Heart left ventricle (tissue), 16 donors: ENCODE results near the gene FTO. TPM values are rescaled to one million over a fixed set of nuclear protein-coding genes. Genes with fewer than 3 reads are reported as not detected.

ENCODE experiments used
- ATAC-seq, 4 donors: fragments of 200-7000 bp; cut with Tn5 transposase; one replicate each; pipeline ENCODE4 v1.9.1; 2020 to 2022; ENCODE audit warnings: moderate library complexity in 4 of 4, mild to moderate bottlenecking in 3 of 4, moderate number of reproducible peaks in 1 of 4
- DNase-seq, 5 donors: peaks; one replicate each; pipeline ENCODE4 v3.0.0-alpha.2; 2020
- H3K27ac ChIP-seq, 12 donors: fragments of 200-600 bp; sonication (generic) in 4 of 12; one replicate each; pipeline versions ENCODE4 v1.5.0 to v1.8.0; 2016 to 2022; ENCODE audit warnings: mild to moderate bottlenecking in 2 of 12
- H3K27me3 ChIP-seq, 9 donors: fragments of 200-600 bp; sonication (generic) in 2 of 9; one replicate each; pipeline versions ENCODE4 v1.5.1 to v1.8.0; 2016 to 2022; ENCODE audit warnings: mild to moderate bottlenecking in 3 of 9
- H3K36me3 ChIP-seq, 9 donors: fragments of 200-600 bp; sonication (generic) in 2 of 9; one replicate each; pipeline versions ENCODE4 v1.5.0 to v1.8.0; 2018 to 2022; ENCODE audit warnings: mild to moderate bottlenecking in 2 of 9
- H3K4me1 ChIP-seq, 12 donors: fragments of 200-600 bp; sonication (generic) in 4 of 12; one replicate each; pipeline versions ENCODE4 v1.5.0 to v1.8.0; 2016 to 2022; ENCODE audit warnings: mild to moderate bottlenecking in 3 of 12
- H3K4me3 ChIP-seq, 12 donors: fragments of 200-600 bp; sonication (generic) in 4 of 12; one replicate each; pipeline versions ENCODE4 v1.5.0 to v1.8.0; 2017 to 2022; ENCODE audit warnings: mild to moderate bottlenecking in 9 of 12, moderate library complexity in 4 of 12
- H3K9me3 ChIP-seq, 12 donors: fragments of 200-600 bp; sonication (generic) in 4 of 12; one replicate each; pipeline versions ENCODE4 v1.5.0 to v1.8.0; 2016 to 2022; ENCODE audit warnings: mild to moderate bottlenecking in 1 of 12
- CTCF ChIP-seq, 12 donors: fragments of 200-600 bp; sonication (generic) in 4 of 12; IDR thresholded peaks; one replicate each; pipeline versions ENCODE4 v1.5.0 to v1.8.0; 2018 to 2022; ENCODE audit warnings: antibody characterized with exemption in 12 of 12, mild to moderate bottlenecking in 5 of 12
- POLR2A ChIP-seq, 2 donors: fragments of 450-650 bp; IDR thresholded peaks; one replicate each; pipeline ENCODE4 v1.6.1; 2017; ENCODE audit warnings: antibody characterized with exemption in 2 of 2, mild to moderate bottlenecking in 2 of 2, moderate library complexity in 2 of 2
- WGBS, 4 donors: extraction: QIAGEN DNeasy Blood & Tissue Kit in 2 of 4; methylation state at CpG; one replicate each; pipeline versions ENCODE4 v1.1.5 to v1.1.7; 2013 to 2018; 5-methylcytosine and 5-hydroxymethylcytosine counted together
- intact Hi-C, 10 donors: fragments of 100-400 bp; cut with DNase I; formaldehyde crosslinking; loops; one replicate each; pipeline versions ENCODE4 v1.11.1 to v1.14.2; 2022
- polyA plus RNA-seq, 2 donors: library from polyadenylated mRNA; stranded (reverse); fragments of 200-250 nt; gene quantifications; one replicate each; pipeline ENCODE4 v1.2.3, GENCODE V29; 2013
- total RNA-seq, 9 donors: library from RNA; depleted of rRNA in 2 of 9; stranded (reverse); fragments of >200 nt in 2 of 9; fragmentation: NEBNext Ultra II Directional in 3 of 9; extraction: Animal tissue kit (Norgen Biotek cat#: 25700) in 3 of 9; gene quantifications; one replicate each; pipeline versions ENCODE4 v1.1.0 to v1.2.4, GENCODE V29; 2016 to 2023
- donor health status: ischemic (EF 13 %, LVEDD 7.1; RV severe dilation, severe dysfunction).
- donor health status: healthy with polysubstance abuse.
- donor health status: DM: no; HTN: yes; CAD: no.
- donor health status: DM: no; HTN: no; CAD: no.
- donor health status: ischemic (EF 25% LVEDD 6.9; RV normal size, moderate dysfunction).
- donor health status: ischemic (EF 25% LVEDD 5.7; RV mildly dilated, moderate dysfunction).
- donor health status: healthy.
- donor health status: DM: yes; HTN: yes; CAD: no.
- donor health status: ischemic (EF 35%, LVEDD 5.7; RV mildly dilated, moderate dysfunction).
- donor health status: nonischemic (EF 11% LVEDD 7.7; RV severe dilation, severe dysfunction).
- donor health status: DM: yes; HTN: yes; CAD: no.
- donor health status: PGD.
- donor health status: ischemic (EF 29% LVEDD 5.4; RV normal size, mild dysfunction).
- donor health status: nonischemic (EF 23%, LVEDD 6.1; RV moderate dilation, normal function).

Gene FTO
- total and polyA plus RNA-seq, 11 donors = 11.8 to 105 (median 86.8) TPM

- ATAC-seq = no peak
- no peak for TF ChIP-seq POLR2A (IDR thresholded peaks at IDR 0.05)
- no peak for TF ChIP-seq CTCF (IDR thresholded peaks at IDR 0.05)
Measured at GRCh38 chr16:53848277-53848942, 144.5 kb downstream of the FTO start.

GRCh38 chr16:53848950-53849349 is 145.0 kb downstream of the FTO start:
- TF ChIP-seq CTCF (IDR thresholded peaks at IDR 0.05) = no peak
- peaks cover 0 to 3% (median 0%) of the 10 kb centered on the region in 12 donors for H3K9me3 ChIP-seq
- no peak for DNase-seq
- no peak overlapping the region for H3K4me3 ChIP-seq
- no peak overlapping the region for H3K27ac ChIP-seq
- no peak for ATAC-seq
- peaks cover 0 to 20% (median 0%) of the 10 kb centered on the region in 12 donors for H3K4me1 ChIP-seq
- intact Hi-C loops = no loop called here
- 95 to 100% (median 99%) methylated on average over 1 of the region's 1 CpG for WGBS, 4 donors
- peaks cover 0 to 34% (median 6%) of the 10 kb centered on the region in 9 donors for H3K36me3 ChIP-seq
- no peaks in the 10 kb centered on the region for H3K27me3 ChIP-seq

More at GRCh38 chr16:53848277-53848942, 144.5 kb downstream of the FTO start:
- intact Hi-C loops = no loop called here
- H3K36me3 ChIP-seq = peaks cover 0 to 35% (median 6%) of the 10 kb centered on the region in 9 donors
- H3K4me1 ChIP-seq = peaks cover 0 to 20% (median 0%) of the 10 kb centered on the region in 12 donors
- H3K27me3 ChIP-seq = no peaks in the 10 kb centered on the region
- no peak overlapping the region for H3K4me3 ChIP-seq
- 83 to 88% (median 84%) methylated on average over 3 of the region's 3 CpGs for WGBS, 4 donors
- DNase-seq = no peak
- no peaks in the 10 kb centered on the region for H3K9me3 ChIP-seq
- no peak overlapping the region for H3K27ac ChIP-seq

GRCh38 chr16:53849585-53849984 is 145.6 kb downstream of the FTO start:
- ATAC-seq = no peak
- DNase-seq = no peak
- Histone ChIP-seq H3K4me3 (no peak overlapping the region), H3K36me3 (peaks cover 0 to 27% (median 5%) of the 10 kb centered on the region in 9 donors), H3K27ac (no peak overlapping the region), H3K9me3 (peaks cover 0 to 9% (median 0%) of the 10 kb centered on the region in 12 donors), H3K4me1 (peaks cover 0 to 20% (median 0%) of the 10 kb centered on the region in 12 donors), H3K27me3 (no peaks in the 10 kb centered on the region)
- 80 to 94% (median 87%) methylated on average over 1 of the region's 1 CpG for WGBS, 4 donors
- intact Hi-C loops = no loop called here
- TF ChIP-seq POLR2A (IDR thresholded peaks at IDR 0.05) = no peak
- TF ChIP-seq CTCF (IDR thresholded peaks at IDR 0.05) = no peak

- H3K9me3 ChIP-seq = peaks cover 0 to 10% (median 0%) of the 10 kb centered on the region in 12 donors
- H3K4me1 ChIP-seq = peaks cover 0 to 20% (median 0%) of the 10 kb centered on the region in 12 donors
- H3K36me3 ChIP-seq = peaks cover 0 to 24% (median under 1%) of the 10 kb centered on the region in 9 donors
- WGBS, 4 donors = 66 to 83% (median 79%) methylated on average over 1 of the region's 1 CpG
- ATAC-seq (no peak), DNase-seq (no peak)
- H3K4me3 ChIP-seq = no peak overlapping the region
- TF ChIP-seq CTCF (IDR thresholded peaks at IDR 0.05) (no peak), POLR2A (IDR thresholded peaks at IDR 0.05) (no peak)
- intact Hi-C loops = no loop called here
- H3K27me3 ChIP-seq = no peaks in the 10 kb centered on the region
- no peak overlapping the region for H3K27ac ChIP-seq
Measured at GRCh38 chr16:53849994-53850393, 146.0 kb downstream of the FTO start.
